Measurements from ENCODE around the gene NEU1. TPM values are rescaled to one million over a fixed set of nuclear protein-coding genes. Genes with fewer than 3 reads are reported as not detected.
A peak's percentile ranks its signal among the peaks of the same experiment; 100 is the strongest.

Gene NEU1
- total and polyA plus RNA-seq, 2 of the 8 experiments (the other 6 are each of a cell fraction or from before 2014, with no cell fraction given): 41.2 to 72.1 TPM

- TF ChIP-seq SP2 (IDR thresholded peaks at IDR 0.05; ENCODE audit: low read length): no peak
- peak; percentile 95 for TF ChIP-seq YY1 (IDR thresholded peaks at IDR 0.05; ENCODE audit: low read depth, low read length)
- no peak for TF ChIP-seq BRCA1 (IDR thresholded peaks at IDR 0.05; ENCODE audit: low read depth, low read length)
- TF ChIP-seq TAF7 (optimal IDR thresholded peaks at IDR 0.05; ENCODE audit: borderline replicate concordance, low read depth, low read length): peak; percentile 99
- TF ChIP-seq RFX5 (IDR thresholded peaks at IDR 0.05; ENCODE audit: borderline replicate concordance, low read depth, low read length): no peak
- no peak for TF ChIP-seq CBX5 (IDR thresholded peaks at IDR 0.05; ENCODE audit: low read depth, low read length)
- peak; percentile 80 for TF ChIP-seq E2F6 (IDR thresholded peaks at IDR 0.05)
- TF ChIP-seq SUZ12 (IDR thresholded peaks at IDR 0.05; ENCODE audit: low read length): no peak
- TF ChIP-seq NRF1 (IDR thresholded peaks at IDR 0.05; ENCODE audit: low read depth, low read length): peak; percentile 41; the same call in 1 of the 2 replicates
- TF ChIP-seq EGR1 (IDR thresholded peaks at IDR 0.05; ENCODE audit: borderline replicate concordance, low read depth, low read length): no peak
- no peak for TF ChIP-seq TCF12 (IDR thresholded peaks at IDR 0.05; ENCODE audit: low read depth, low read length)
- no peak for TF ChIP-seq EZH2 (IDR thresholded peaks at IDR 0.05; ENCODE audit: low read depth, low read length, severe bottlenecking)
- no peak for TF ChIP-seq USF2 (IDR thresholded peaks at IDR 0.05; ENCODE audit: low read length)
- TF ChIP-seq BACH1 (IDR thresholded peaks at IDR 0.05; ENCODE audit: low read length): no peak
- TF ChIP-seq ZNF274 (IDR thresholded peaks at IDR 0.05; ENCODE audit: borderline replicate concordance, extremely low read depth, low read length): no peak
- TF ChIP-seq TAF1 (IDR thresholded peaks at IDR 0.05; ENCODE audit: low read depth, low read length): peak; percentile 99
- no peak for TF ChIP-seq TEAD4 (IDR thresholded peaks at IDR 0.05; ENCODE audit: low read depth, low read length)
- TF ChIP-seq CTCF (IDR thresholded peaks at IDR 0.05; ENCODE audit: control extremely low read depth in 1 of 3, insufficient read depth in 1 of 3, low read depth in 1 of 3, low read length in 3 of 3): no peak
- TF ChIP-seq NANOG (IDR thresholded peaks at IDR 0.05; ENCODE audit: insufficient read depth, low read depth, low read length, poor library complexity, severe bottlenecking): peak; percentile 69
Observed at GRCh38 chr6:31834367-31835250, 28.0 kb downstream of the NEU1 start (continued).
